Measurements from ENCODE around the gene ACRBP.

- no peak for TF ChIP-seq CTCF (IDR thresholded peaks at IDR 0.05; ENCODE audit: borderline replicate concordance, extremely low read depth, low read length, poor library complexity, severe bottlenecking)
- TF ChIP-seq EZH2 (IDR thresholded peaks at IDR 0.05; ENCODE audit: borderline replicate concordance, low read depth, low read length, severe bottlenecking), result no peak
These were observed 32.6 kb downstream of the ACRBP start for GRCh38 chr12:6614513-6615172.

Measured in DND-41 (cell line).